ENCODE measurements around the gene SAMHD1. TPM values are rescaled to one million over a fixed set of nuclear protein-coding genes. Genes with fewer than 3 reads are reported as not detected.

SAMHD1 gene
- total RNA-seq, 4 donors from 2014 or later = 17.0 to 212 (median 66.0) TPM

DNA sequence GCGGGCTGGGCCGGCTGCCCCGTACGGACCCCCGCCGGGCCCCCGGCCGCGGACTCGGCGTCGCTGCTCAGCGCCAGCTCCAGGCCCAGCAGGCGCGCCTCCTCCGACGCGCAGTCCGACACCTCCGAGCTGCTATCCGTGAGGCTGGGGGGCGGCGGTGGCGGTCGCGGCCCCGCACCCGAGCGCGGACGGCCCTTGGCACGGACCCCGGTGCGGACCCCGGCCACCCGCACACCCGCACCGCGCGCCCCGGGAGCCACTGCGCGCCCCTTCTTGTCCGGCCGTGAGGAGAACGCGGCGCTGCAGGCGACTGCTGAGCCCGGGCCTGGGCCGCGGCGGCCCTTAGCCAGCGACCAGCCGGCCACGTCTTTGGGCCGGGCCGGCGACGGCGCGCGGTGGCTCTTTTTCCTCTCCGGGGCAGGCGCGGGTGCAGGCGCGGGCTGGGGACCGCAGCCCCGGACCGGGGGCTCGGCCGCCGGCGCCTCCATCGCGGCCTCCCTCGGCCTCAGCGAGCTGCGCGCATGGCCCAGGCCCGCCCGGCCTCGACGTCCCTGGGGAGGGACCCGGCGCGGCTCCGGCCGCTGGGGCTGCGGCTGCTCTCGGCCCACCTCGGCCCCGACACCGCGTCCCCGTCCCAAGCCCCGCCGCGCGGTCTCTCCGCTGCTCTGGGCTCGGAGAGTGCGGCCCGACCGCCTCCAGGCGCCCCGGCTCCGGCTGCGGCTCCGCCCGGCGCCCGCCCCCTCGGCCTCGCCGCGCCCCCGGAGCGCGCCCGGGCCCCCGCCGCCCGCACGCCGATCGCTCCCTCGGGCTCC is 88.4 kb downstream of the SAMHD1 start:
- H3K27ac ChIP-seq = peak overlapping the region; percentile 85 to 96 (median 92)
- DNase-seq = no peak
- no peaks in the 10 kb centered on the region for H3K27me3 ChIP-seq
- WGBS, 2 donors = no CpG with 5 or more reads among the region's 129 CpGs
- TF ChIP-seq, protein P1, sequence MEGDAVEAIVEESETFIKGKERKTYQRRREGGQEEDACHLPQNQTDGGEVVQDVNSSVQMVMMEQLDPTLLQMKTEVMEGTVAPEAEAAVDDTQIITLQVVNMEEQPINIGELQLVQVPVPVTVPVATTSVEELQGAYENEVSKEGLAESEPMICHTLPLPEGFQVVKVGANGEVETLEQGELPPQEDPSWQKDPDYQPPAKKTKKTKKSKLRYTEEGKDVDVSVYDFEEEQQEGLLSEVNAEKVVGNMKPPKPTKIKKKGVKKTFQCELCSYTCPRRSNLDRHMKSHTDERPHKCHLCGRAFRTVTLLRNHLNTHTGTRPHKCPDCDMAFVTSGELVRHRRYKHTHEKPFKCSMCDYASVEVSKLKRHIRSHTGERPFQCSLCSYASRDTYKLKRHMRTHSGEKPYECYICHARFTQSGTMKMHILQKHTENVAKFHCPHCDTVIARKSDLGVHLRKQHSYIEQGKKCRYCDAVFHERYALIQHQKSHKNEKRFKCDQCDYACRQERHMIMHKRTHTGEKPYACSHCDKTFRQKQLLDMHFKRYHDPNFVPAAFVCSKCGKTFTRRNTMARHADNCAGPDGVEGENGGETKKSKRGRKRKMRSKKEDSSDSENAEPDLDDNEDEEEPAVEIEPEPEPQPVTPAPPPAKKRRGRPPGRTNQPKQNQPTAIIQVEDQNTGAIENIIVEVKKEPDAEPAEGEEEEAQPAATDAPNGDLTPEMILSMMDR (IDR thresholded peaks at IDR 0.05) = no peak
- peak in 2 of 4 donors; percentile 54 to 59 for TF ChIP-seq POLR2A (IDR thresholded peaks at IDR 0.05)
- peak overlapping the region; percentile 61 to 89 (median 74) for H3K4me3 ChIP-seq
- peaks cover 27 to 55% (median 41%) of the 10 kb centered on the region in 3 donors for H3K4me1 ChIP-seq
- H3K9me3 ChIP-seq = no peaks in the 10 kb centered on the region
- intact Hi-C loops (cut with DNase I) = loop anchor here (10.0 kb wide), 1 partner anchor 248 kb away; no protein-coding TSS in a partner anchor
- peaks cover 0 to 7% (median 0%) of the 10 kb centered on the region in 3 donors for H3K36me3 ChIP-seq

DNA sequence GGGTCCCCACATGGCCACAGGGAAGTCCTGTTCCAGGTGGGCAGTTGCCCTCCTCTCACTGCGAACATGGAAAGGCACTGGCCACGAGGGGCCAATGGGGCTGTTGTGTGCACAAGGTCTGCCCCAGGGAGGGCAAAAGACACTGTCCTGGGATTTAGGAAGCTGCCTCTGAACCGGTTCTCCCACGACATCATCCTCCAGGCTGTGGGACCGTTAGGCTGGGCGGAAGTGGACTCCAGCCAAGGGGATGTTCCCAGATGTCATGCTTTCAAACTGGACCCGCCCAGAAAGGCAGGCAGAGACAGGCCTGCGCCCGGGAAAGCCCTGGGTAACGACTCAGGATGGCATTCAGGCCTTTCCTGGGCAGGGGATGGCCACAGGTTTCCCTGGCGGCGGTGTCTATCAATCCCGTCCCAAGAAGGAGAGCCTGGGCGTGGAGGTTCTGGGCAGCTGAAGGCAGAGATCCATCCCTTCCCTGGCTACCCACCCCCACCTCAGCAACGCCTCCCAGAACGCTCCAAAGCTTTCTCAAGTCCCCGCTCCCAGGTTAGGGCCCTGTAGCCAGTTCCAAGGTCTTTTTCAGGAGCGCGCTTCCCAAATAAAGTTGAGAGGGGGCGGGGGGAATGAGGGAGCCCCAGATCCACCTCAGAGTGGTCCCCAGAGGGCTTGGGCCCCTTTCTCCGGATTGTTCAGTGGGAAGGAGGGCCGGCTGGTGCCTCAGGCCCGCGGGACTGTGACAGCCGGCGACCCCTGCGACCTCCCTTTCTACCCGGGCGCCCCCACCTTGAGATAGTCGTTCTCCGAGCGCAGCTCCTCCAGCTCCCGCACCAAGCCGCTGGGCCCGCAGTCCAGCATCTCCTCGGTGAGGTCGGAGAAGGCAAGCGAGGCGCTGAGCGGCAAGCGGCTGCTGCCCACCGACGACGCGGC is 89.4 kb downstream of the SAMHD1 start:
- TF ChIP-seq, protein P1 (IDR thresholded peaks at IDR 0.05) = peak in 2 of 6 experiments; percentile 9 to 10
- peak in 3 of 4 donors; percentile 66 to 86 (median 79) for TF ChIP-seq POLR2A (IDR thresholded peaks at IDR 0.05)
- H3K4me3 ChIP-seq = peak overlapping the region; percentile 61 to 89 (median 74)
- H3K36me3 ChIP-seq = peaks cover 0 to 14% (median 0%) of the 10 kb centered on the region in 3 donors
- intact Hi-C loops (cut with DNase I) = loop anchor here (10.0 kb wide), 1 partner anchor 247 kb away; no protein-coding TSS in a partner anchor
- H3K27me3 ChIP-seq = no peaks in the 10 kb centered on the region
- no peaks in the 10 kb centered on the region for H3K9me3 ChIP-seq
- peak overlapping the region; percentile 85 to 96 (median 92) for H3K27ac ChIP-seq
- DNase-seq = no peak
- 0% methylated on average over 1 of the region's 45 CpGs; no CpG with 5 or more reads in 1 of the 2 donors for WGBS, 2 donors
- H3K4me1 ChIP-seq = peaks cover 32 to 64% (median 50%) of the 10 kb centered on the region in 3 donors

DNA sequence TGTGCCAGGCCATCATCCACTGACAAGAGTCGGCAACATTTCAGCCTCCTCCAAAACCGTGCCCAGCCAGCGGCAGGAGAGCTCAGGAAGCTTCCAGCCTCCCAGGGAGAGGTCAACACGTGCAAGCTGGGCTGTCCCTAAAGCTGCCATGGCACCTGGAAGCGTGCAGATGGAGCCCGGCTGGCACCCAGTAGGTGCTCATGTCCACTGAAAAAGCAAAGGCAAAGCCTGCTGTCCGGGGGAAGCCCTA is 90.0 kb downstream of the SAMHD1 start:
- Histone ChIP-seq H3K27ac (peak overlapping the region; percentile 85 to 96 (median 92)), H3K36me3 (peaks cover 0 to 16% (median 0%) of the 10 kb centered on the region in 3 donors), H3K27me3 (no peaks in the 10 kb centered on the region), H3K9me3 (no peaks in the 10 kb centered on the region), H3K4me1 (peaks cover 38 to 70% (median 56%) of the 10 kb centered on the region in 3 donors), H3K4me3 (peak overlapping the region; percentile 61 to 89 (median 74))
- intact Hi-C loops (cut with DNase I) = loop anchor here (10.0 kb wide), 1 partner anchor 247 kb away; no protein-coding TSS in a partner anchor
- no peak for DNase-seq
- TF ChIP-seq, protein P1 (IDR thresholded peaks at IDR 0.05) = no peak
- no peak for TF ChIP-seq POLR2A (IDR thresholded peaks at IDR 0.05)
- WGBS, 2 donors = 15 to 18% methylated on average over 2 of the region's 7 CpGs

DNA sequence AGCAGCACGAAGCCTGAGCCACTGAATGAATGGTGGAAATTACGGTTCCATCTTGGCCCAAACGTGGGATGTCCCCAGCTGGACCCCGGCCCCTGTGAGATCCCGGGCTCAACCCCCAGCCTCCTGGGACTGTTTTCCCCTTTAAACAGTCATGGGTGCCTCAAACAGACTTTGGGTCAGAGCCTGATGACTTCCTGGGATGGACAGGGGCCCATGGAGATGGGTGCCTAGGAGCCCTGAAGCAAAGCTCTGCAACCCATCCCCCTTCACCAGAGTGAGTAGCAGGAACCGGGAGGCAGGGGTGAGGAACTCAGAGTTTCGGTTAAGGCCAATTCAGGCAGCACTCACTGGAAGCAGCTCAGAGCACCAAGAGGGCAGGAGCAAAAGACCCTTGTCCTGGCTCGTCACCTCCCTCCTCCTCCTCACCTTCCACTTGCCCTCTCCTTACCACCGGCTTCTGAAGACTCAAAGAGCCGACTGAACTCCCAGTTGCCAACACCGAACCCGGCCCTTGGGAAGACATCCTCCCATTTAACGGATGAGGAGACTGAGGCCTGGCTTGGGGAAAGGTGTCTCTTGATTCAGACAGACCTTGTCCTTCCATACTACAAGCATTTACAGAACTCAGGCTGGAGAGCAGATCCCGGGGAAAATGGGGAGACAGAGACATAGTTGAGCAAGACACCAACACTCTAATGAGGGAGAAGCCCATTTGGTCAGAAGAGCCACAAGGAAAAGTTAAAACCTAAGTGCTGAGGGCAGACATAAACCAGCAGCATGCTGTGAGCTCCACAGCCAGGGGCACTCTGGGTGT is 90.5 kb downstream of the SAMHD1 start:
- H3K27me3 ChIP-seq = no peaks in the 10 kb centered on the region
- peak overlapping the region; percentile 61 to 89 (median 74) for H3K4me3 ChIP-seq
- H3K36me3 ChIP-seq = peaks cover 0 to 16% (median 0%) of the 10 kb centered on the region in 3 donors
- H3K27ac ChIP-seq = peak overlapping the region; percentile 85 to 96 (median 92)
- intact Hi-C loops (cut with DNase I) = loop anchor here (10.0 kb wide), 1 partner anchor 246 kb away; no protein-coding TSS in a partner anchor
- DNase-seq = no peak
- no peaks in the 10 kb centered on the region for H3K9me3 ChIP-seq
- peaks cover 43 to 75% (median 61%) of the 10 kb centered on the region in 3 donors for H3K4me1 ChIP-seq
- 66 to 70% methylated on average over 5 to 12 of the region's 14 CpGs for WGBS, 2 donors
- TF ChIP-seq POLR2A (IDR thresholded peaks at IDR 0.05) = no peak
- TF ChIP-seq, protein P1 (IDR thresholded peaks at IDR 0.05) = no peak

Data from esophagus squamous epithelium (tissue), 5 donors.